TTC549 (cell line): Measurements from ENCODE around the gene PTPRD.

Experiments
- FAIRE-seq: peaks from 2 replicates; lab custom pipeline; 2012; peaks lifted over from hg19 to GRCh38; lab: Jason Lieb, UNC

Gene PTPRD

DNA sequence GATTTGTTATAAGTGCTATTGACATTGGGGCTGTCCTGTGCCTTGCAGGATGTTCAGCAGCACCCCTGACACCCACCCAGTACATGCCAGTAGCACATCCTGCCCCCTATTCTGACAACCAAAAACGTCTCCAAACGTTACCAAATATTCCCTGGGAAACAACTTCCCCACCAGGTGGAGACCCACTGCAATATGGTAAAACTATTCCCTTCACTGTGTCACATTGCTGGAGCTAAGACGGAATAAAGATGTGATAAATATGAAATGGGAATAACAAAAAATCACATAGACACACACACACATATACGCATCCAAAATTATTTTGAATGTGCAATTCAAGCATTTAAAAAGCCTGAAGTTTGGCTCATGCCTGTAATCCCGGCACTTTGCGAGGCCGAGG is 1939.0 kb downstream of the PTPRD start:
- no peak for FAIRE-seq

DNA sequence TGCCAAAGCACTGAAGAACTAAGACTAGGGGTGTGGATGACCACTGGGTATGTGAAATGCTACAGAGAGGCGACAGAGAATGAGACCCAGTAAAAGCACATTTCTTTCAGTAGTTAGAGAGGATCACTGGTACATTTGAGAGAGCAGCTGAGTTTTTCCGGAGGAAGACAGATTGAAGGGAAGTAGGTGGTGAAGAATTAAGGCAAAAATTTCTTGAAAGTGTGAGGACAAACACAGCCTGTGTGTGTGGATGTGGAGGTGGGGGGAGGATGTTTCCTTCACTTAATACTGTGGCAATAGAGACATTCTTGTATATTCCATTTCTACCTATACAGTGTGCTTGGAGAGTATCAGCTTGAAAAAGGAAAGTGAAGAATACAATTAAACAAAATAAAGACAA is 1942.1 kb downstream of the PTPRD start:
- no peak for FAIRE-seq

DNA sequence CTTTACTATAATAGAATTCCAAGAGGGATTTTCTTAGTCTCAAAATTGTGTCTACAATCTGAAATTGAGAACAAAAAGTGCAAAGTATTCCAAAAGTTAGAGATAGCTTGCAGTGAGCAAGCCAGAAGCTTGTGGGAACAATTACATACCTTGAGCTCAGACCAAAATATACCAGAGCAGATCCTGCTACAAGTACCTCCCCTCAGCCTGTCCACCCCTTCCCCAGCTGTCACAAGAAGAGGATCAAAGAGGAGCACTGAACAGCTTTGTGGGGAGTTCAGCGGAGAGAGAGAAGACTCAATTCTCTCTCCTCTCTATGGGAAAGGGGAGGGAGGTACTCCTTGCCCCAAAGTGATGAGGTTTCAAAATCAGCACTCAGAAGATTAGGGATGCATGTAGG is 1944.1 kb downstream of the PTPRD start:
- FAIRE-seq, result no peak

DNA sequence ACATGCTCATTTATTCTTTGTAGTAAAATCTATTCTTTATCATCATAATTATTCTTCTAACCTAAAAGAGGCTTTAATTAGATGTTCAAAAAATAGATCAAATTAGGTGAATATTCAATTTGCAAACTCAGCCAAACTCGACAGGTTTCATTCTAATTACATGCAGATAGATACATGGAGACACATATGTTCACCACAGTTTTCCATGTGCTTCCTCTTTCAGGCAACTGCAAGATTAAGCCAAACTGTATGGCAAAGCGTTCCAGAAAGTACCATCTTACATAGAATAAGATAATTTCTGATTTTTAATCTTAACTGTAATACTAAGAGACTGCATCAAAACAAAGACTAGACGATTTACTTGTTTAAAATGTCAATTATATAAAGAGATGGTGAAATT is 1944.6 kb downstream of the PTPRD start:
- FAIRE-seq, result no peak

DNA sequence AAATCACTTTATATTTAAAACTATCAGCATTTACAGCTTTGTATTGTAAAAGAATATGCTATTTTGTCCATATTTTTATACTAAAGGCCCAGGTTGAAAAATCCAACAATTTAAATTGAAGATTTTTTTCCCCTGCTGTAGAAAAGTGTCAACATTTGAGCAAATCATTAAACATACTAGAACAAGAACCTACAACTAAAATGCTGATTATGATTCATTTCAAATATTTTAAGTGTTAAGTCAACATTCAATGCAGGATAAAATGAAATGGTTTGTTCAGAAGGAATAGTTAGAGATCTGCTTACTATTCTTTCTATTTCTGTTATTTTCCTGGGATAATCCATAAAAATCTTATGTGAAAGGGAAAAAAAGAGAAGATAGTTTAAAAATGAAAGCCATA is 1946.7 kb downstream of the PTPRD start:
- no peak for FAIRE-seq

DNA sequence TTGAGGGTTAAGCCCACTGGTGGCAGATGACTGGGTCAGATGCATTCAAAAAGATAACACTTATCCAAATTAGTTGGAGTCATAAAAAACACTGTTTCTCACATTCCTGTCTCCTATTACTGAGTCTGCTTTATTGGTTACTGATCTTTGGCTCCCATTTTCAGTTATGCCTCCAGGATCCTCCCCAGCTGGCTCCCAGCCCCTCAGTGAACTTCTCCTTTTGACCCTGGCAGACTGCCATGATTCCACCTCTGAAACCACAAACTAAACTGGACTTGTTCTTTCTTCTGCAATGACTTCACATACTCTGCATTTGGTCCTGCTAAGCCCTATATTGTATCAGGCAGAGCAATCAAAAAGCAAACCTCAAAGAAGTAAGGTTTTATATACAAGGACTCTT is 1952.4 kb downstream of the PTPRD start:
- FAIRE-seq, result no peak

DNA sequence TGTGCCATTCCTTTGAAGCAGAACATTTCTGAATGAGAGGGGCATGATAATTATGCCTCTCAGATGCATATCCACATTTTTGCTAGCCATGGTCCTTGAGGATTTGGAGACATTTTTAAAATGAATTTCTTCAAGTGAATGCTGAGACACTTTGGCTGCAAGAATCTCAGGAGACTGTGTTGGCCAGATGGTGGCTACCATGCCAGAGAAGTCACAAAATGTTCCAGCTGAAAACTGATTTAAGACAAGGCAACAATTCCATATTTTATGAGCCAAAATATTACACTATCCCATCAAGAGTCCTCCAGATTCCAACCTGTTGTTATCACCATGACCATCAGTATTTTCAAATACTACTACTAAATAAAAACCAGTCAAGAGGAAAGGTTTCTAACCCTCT is 1953.7 kb downstream of the PTPRD start:
- no peak for FAIRE-seq

DNA sequence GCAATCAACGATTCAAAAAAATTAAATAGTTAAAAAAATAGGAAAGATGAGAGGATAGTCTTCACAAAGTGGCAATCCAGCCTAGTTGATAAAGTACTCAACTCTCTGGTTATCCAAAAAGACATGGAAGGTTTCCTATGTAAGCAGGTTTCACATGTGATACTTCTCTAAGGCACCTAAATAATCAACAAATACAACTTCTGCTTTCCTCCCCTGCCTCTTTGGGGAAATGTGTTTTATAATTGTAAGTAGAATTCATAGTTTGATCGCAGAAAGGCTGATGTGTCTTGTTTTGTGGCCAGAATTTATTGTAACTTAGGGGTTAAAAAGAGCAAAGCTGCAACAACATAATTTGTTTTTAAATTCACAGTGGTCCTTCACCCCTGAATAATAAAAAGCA is 1957.7 kb downstream of the PTPRD start:
- FAIRE-seq, result no peak

DNA sequence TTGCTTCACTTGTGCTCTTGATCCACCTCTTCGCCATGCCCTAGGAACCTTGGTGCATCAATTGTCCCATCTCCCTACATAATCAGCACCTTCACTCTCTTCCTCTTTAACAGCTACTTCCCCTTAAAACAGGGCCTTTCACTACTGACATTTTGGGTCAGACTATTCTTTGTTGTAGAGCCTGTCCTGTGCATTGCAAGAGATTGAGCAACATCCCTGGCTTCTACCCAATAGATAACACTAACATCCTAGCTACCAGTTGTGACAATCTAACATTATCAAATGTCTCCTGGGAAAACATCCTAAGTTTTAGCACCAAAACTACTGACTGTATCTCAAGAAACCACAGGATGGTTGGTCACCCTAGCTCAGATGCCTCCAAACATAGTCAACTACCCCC is 1958.9 kb downstream of the PTPRD start:
- no peak for FAIRE-seq

DNA sequence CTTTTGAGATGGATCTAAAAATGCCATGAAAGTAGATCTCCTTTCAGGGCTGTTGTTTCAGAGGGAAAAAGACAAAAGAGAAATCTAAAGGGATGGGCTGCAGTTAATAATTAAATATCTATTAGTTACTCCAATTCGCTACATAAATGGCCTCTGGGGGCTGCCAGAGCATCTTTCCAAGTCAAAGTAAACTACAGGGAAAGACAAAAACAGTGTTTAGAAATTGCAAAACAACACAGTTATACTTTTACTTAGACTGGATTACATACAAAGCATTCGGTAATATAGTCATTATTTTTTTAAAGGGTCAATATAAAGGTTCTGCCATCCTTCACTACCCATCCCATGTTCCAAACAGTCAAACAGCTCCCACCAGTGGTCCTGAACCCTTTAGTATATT is 1959.7 kb downstream of the PTPRD start:
- FAIRE-seq, result no peak

DNA sequence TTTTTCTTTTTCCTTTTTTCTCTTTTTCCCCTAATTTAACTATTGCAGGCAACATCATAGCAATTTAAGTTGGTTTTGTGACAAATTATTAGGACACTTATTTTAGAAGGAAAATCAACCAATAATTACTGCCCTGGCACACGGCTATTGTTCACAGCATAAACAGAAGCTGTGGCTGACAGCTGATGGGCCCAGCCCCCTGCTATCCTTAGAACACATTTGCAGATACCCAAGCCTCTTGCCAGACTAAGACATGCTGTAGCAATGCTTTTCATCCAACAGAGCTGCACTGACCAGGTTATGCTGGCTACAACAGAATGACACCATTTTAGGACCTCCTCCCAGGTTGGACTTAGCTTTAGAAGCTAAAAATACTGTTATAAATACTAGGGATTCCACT is 1960.5 kb downstream of the PTPRD start:
- no peak for FAIRE-seq

DNA sequence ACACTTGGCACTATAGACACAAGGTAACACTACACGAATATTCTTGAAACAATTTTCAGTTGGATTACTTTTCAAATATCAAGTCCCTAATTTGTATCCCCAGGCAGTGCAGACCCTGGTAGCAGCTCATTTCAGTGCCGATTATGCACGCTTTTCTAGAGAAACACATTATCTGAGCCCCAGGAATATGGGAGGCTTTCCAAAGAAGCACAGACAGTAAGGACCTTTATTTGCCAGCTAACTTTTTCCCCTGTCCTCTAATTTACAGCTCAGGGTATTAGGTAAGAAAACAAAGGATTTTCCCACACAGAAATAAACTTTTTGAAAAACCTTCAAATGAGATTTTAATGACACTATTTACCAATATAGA is 1961.0 kb downstream of the PTPRD start:
- no peak for FAIRE-seq

DNA sequence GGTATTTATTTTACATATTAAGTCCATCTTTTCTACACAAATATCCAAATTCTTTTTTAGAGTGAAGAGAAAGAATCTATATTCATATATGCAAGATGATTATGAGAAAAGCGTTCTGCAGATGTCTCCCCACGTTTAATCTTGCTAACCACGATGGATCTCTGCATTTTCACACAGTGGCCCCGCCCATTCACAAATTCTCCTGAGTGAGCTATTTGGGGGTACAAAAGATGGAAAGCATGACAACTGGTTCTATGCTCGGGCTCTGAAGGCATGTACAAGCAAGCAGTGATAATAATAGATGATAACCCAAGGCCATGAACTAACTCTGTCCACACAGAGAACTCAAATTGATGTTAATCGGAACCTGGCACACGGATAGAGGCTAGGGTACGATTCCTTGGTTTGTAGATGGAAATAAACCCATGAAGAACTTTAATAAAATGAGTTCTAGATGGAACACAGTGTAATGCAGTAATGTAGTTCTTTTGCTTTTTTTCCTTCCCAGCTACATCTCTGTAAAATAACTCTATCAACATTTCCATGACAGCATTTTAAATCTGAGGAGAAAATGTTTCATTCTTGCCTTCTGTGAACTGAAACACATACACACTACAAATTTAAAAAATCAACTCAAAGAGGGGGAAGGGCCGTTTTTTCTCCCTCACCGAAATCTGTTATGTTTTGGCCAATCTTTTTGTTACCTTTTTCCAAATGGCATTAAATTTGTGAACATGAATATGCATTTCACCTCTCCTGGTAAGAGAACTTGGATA is 1961.5 kb downstream of the PTPRD start:
- no peak for FAIRE-seq

DNA sequence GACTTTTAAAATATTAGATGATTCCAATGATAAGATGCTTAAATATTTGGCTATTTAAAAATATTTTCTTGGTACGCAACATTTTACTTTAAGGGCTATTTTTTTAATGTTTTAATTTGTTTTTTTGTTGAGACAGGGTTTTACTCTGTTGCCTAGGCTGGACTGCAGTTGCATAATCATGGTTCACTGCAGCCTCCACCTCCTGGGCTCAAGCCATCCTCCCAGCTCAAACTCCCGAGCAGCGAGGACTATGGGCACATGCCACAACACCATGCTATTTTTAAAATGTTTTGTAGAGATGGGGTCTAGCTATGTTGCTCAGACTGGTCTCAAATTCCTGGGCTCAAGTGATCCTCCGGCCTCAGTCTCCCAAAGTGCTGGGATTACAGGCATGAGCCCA is 1963.0 kb downstream of the PTPRD start:
- FAIRE-seq, result no peak

DNA sequence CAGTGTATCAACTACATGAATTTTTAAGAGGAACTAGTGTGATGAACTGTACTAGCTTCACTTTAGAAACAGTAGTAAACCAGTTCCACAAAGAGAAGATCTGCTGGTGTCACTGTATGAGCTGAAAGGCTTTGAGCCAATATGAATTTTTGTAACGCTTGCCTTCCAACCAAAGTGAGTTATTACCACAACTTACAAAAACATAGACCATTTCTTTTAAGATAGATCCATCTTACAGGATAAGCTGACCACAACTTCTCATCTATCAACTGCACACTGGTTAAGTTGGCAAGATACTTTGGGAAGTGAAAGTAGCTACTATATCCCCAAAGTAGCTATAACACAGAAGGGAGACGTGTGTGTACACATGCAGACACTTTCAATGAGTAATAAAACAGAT is 1963.6 kb downstream of the PTPRD start:
- no peak for FAIRE-seq

DNA sequence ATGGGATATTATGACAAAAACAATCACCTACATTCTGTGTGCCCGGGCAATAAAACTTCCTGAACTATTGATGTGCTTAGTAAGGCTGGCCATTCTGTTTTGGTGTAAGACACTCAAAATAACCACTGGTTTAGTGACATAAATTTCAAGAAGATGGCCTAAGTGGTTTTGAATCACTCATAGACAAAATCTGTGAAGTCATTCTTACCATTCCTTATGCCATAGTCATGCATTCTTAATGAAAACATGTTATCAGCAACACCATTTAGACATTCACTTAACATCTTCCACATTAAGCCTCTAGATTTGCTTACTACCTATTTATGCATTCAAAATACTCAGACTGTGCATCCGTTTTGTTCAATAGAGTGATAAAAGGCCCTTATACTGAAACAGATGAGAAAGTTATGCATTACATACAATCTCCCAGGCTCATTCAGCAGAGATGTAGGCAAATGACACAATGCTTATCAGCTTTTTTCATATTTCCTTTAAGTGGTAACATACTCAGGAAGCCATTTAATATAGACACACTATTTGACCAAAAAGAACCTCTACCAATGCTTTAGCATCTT is 1964.4 kb downstream of the PTPRD start:
- no peak for FAIRE-seq

DNA sequence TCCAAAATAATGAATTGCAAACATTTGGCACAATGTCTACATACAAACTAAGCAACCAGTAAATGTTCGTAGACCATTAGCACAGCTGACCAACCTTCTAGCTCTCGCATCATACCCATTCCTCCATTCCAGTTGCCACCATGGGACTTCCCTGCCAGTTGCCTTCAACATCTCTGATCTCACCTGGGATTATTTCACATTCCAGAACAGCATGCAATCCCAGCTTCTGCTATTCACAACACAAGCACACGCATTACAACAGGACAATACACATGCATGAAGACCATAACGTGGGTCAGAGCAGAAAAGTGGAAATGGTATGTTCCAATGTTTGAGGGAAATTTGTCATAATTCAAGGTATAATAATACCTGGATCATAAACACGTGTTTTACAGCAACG is 1965.0 kb downstream of the PTPRD start:
- FAIRE-seq, result no peak

DNA sequence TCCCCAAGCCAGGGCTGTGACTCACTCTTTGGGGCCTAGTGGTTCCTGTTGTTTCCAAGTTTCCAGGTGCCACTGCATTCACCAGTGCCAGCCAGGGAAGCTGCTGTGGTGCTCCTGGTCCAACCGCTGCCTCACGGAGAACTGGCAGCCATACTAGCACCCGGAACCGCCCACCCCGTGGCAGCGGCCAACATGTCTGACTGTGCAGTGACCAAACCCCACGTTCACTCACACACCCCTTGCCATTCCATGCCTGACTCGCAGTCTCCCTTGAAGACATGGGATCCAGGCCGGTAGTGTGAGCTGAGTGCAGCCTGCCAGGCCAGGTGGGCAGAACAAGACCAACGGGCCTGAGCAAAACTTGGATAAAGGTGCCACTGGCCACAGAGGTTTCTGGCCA is 1968.2 kb downstream of the PTPRD start:
- no peak for FAIRE-seq

DNA sequence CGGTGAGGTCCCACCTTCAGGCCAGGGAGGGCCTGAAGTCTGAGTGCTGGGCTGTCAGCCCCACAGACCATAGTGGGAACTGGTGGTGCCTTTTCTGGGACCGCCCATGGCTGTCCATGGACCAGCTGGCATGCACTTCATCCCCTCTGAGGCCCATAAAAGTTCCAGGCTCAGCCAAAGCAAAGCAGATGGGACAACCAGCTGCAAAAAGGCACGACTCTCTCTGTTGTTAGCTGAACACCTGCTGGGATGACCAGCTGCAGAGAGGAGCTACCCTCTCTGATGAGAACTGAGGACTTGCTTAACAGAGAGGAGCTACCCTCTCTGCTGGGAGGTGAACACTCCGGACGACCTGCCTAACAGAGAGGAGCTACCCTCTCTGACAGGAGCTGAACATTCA is 1968.9 kb downstream of the PTPRD start:
- FAIRE-seq, result no peak

DNA sequence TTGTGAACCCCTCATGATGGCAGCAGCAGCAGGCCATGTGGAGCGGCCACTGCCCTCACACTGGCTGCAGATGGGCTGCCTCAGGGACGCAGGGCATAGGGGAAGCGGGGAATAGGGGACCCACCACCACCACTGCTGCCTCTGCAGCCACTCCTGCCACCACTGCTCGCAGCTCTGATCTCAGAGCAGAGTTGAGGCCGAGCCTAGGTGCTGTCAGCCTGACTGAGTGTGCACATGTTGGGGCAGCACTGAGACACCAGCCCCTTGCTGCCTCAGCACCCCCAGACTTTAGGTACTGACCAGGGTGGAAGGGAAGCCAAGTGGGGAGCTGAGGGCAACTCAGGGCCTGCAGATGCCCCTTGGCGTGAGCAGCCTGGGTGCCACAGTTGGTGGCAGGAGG is 1969.3 kb downstream of the PTPRD start:
- FAIRE-seq, result no peak

DNA sequence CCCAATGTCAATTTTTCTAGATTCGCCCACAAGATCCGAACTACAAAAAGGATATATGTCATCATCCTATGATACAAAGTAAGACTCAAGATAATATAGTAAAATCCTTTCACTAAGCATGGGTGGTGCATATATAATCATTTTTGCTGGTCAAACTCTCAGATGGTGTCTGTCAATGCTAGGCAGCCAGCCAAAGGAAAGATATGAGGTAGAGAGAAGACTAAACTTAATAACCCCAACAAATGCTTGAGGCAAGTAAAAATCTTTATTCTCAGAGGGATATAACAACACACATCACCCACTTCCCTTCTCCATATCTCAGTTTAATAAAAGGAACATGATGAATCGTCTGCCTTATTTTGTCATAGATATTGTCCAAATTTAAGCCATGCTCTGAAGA is 1972.0 kb downstream of the PTPRD start:
- no peak for FAIRE-seq

DNA sequence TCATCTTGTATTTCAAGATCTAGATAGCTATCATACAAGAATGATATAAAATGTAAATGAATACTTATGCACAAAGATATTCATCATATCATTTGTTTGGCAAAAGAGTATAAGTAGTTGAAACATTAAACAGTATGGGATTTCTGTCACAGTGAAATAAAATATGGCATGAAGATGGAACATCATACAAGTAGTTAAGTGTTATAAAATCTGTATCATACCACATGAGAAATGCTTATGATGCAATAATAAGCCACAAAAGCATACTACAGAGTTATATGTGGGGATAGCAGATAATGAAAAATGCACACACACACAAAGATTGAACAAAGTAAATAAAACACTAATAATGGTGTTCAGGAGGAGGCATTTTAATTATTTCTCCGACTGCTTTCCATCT is 1975.2 kb downstream of the PTPRD start:
- FAIRE-seq, result no peak

DNA sequence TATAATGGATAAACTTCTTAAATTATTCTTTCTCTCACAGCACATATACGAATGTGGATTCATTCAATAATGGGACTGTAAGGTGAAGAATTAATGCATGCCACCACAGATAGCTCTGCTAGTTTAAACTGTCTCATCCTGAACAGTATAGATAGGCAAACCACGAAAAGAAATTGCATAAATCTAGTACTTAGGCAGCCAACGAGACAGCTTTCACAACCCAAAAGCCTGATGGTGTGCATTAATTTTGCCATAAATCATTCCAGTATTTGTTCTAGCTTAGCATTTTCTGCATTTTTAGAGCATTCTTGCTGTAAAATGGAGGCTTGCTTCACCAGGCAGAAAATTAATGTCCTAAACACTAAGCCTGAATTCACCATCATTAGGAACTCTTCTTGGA is 1979.0 kb downstream of the PTPRD start:
- FAIRE-seq, result no peak

DNA sequence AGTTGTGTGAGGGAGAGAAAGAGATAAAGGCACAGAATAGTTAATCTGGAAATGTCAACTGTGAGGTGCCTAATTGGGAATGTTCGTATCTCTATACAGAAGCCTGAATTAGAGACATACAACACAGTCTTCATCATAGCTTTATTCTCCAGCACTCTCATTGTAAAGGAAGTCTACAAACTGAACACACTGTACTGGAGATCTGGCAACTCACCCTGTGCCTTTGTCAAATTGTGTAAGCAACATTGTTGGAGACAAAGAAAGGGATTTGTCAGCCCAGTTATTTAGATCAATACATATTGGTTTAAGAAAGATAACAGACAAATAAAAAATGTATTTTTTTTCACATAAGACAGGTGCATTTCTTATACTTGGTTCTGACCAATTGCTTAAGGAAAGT is 1980.3 kb downstream of the PTPRD start:
- FAIRE-seq, result no peak

DNA sequence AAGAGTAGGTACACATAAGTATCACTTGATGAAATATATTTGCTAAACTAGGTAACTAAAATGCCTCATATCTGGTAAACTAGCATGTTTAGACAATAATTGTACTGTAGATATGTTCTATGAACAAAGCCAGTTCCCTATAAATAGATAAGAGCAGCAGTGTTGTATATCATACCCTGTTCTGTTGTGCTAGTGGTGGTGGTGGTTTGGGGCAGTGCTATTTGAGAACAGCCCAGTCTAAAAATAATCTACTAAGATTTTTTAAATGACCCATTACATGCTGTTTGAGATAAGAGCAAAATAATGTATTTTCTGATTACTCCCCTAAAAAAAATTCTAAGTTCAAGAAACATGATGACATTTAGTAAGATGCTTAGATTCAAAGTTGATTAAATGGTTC is 1984.0 kb downstream of the PTPRD start:
- no peak for FAIRE-seq
